ENCODE results near the gene FRMD1.

Gene FRMD1

GRCh38 chr6:168053957-168054471, 25.0 kb downstream of the FRMD1 start:
- no peak for DNase-seq

GRCh38 chr6:168053086-168053956, 25.7 kb downstream of the FRMD1 start:
- no peak for DNase-seq

- no peak for DNase-seq
Measured at GRCh38 chr6:168052291-168052891, 26.6 kb downstream of the FRMD1 start.

- DNase-seq: no peak
Measured at GRCh38 chr6:168051648-168052047, 27.4 kb downstream of the FRMD1 start.

- DNase-seq: no peak
Measured at GRCh38 chr6:168050881-168051586, 28.0 kb downstream of the FRMD1 start.

- no peak for DNase-seq
Measured at GRCh38 chr6:168050225-168050880, 28.7 kb downstream of the FRMD1 start.

- no peak for DNase-seq
Measured at GRCh38 chr6:168049706-168050224, 29.2 kb downstream of the FRMD1 start.

- no peak for DNase-seq
Measured at GRCh38 chr6:168049277-168049676, 29.7 kb downstream of the FRMD1 start.

- no peak for DNase-seq
Measured at GRCh38 chr6:168048724-168049025, 30.3 kb downstream of the FRMD1 start.

- no peak for DNase-seq
Measured at GRCh38 chr6:168047841-168048723, 30.9 kb downstream of the FRMD1 start.

GRCh38 chr6:168046696-168047095, 32.3 kb downstream of the FRMD1 start:
- DNase-seq: no peak

- DNase-seq: no peak
Measured at GRCh38 chr6:168045706-168046620, 33.0 kb downstream of the FRMD1 start.

- no peak for DNase-seq
Measured at GRCh38 chr6:168045141-168045691, 33.8 kb downstream of the FRMD1 start.

- no peak for DNase-seq
Measured at GRCh38 chr6:168044521-168045130, 34.4 kb downstream of the FRMD1 start.

GRCh38 chr6:168043848-168044415, 35.1 kb downstream of the FRMD1 start:
- no peak for DNase-seq

GRCh38 chr6:168043193-168043847, 35.7 kb downstream of the FRMD1 start:
- DNase-seq: no peak

- no peak for DNase-seq
Measured at GRCh38 chr6:168042426-168043192, 36.4 kb downstream of the FRMD1 start.

GRCh38 chr6:168041928-168042327, 37.1 kb downstream of the FRMD1 start:
- no peak for DNase-seq

Data from stimulated activated CD4-positive, alpha-beta T cell treated with anti-CD3 and anti-CD28 coated beads, Interleukin-12 subunit alpha, Interleukin-12 subunit beta, amount 100 ng/mL, for 4 hours (primary cell).